Testis (tissue), 2 donors: ENCODE results near the gene RAD18.

Experiments used
- POLR2A ChIP-seq: fragments of 450-650 bp; IDR thresholded peaks from one replicate; pipeline ENCODE4 v1.6.1; 2017; ENCODE audit warnings: antibody characterized with exemption, mild to moderate bottlenecking, moderate library complexity
- TF ChIP-seq, protein P1 (sequence below), 3 experiments: fragments of 450-650 bp in 2 of 3; fragments of 200-600 bp in 1 of 3; sonication (generic) in 1 of 3; IDR thresholded peaks; one replicate each; pipeline ENCODE4 v1.5.1; 2016 to 2019; ENCODE audit warnings: antibody characterized with exemption in 3 of 3, mild to moderate bottlenecking in 2 of 3, moderate library complexity in 1 of 3

DNA sequence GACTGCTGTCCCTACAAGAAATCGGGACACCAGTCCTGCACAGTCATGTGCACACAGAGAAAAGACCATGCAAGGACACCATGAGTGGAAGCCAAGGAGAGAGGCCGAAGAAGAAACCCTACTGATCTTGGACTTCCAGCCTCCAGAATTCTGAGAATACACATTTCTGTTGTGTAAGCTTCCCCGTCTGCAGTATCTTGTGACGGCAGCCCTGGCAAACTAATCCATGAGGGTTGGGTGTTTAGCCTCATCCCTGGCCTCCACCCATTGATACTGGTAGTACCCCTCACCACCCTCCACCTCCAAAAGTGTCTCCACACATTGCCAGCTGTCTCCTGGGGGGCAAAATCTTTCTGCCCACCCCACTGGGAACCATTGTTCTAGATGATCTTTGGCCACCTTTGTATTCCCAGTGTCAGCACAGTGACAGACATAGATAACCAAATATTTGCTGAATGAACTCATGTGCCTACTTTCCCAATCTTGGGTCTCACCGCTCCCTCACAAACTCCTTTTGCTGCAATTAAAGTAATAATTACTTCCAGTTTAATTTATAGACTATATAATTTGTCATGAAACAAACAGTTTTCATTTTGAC lies 83.8 kb downstream of the RAD18 start:
- TF ChIP-seq, protein P1, sequence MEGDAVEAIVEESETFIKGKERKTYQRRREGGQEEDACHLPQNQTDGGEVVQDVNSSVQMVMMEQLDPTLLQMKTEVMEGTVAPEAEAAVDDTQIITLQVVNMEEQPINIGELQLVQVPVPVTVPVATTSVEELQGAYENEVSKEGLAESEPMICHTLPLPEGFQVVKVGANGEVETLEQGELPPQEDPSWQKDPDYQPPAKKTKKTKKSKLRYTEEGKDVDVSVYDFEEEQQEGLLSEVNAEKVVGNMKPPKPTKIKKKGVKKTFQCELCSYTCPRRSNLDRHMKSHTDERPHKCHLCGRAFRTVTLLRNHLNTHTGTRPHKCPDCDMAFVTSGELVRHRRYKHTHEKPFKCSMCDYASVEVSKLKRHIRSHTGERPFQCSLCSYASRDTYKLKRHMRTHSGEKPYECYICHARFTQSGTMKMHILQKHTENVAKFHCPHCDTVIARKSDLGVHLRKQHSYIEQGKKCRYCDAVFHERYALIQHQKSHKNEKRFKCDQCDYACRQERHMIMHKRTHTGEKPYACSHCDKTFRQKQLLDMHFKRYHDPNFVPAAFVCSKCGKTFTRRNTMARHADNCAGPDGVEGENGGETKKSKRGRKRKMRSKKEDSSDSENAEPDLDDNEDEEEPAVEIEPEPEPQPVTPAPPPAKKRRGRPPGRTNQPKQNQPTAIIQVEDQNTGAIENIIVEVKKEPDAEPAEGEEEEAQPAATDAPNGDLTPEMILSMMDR (IDR thresholded peaks at IDR 0.05): no peak
- TF ChIP-seq POLR2A: no peak
